Stomach (tissue), 4 donors: ENCODE results near the gene ICOS.

Experiments used
- CTCF ChIP-seq, 7 experiments: fragments of 450-650 bp in 4 of 7; fragments of 200-600 bp in 3 of 7; sonication (generic) in 3 of 7; IDR thresholded peaks; one replicate each; pipeline ENCODE4 v1.5.1; 2016 to 2019; ENCODE audit warnings: antibody characterized with exemption in 7 of 7, control low read depth in 2 of 7, mild to moderate bottlenecking in 1 of 7
- POLR2A ChIP-seq, 4 donors: fragments of 450-650 bp; IDR thresholded peaks; one replicate each; pipeline ENCODE4 v1.6.1; 2016; ENCODE audit warnings: antibody characterized with exemption in 4 of 4, control low read depth in 2 of 4, mild to moderate bottlenecking in 1 of 4, moderate library complexity in 1 of 4
- POLR2AphosphoS5 ChIP-seq, 3 donors: sonication (generic); formaldehyde crosslinking; IDR thresholded peaks; one replicate each; pipeline ENCODE4 v1.6.1; 2016; ENCODE audit warnings: antibody characterized with exemption in 3 of 3

GRCh38 chr2:203934041-203934492 is 2.5 kb upstream of the ICOS start:
- no peak for TF ChIP-seq CTCF (IDR thresholded peaks at IDR 0.05)
- no peak for TF ChIP-seq POLR2A (IDR thresholded peaks at IDR 0.05)
- no peak for TF ChIP-seq POLR2AphosphoS5 (IDR thresholded peaks at IDR 0.05)
